ENCODE results near the gene PNPO. TPM values are rescaled to one million over a fixed set of nuclear protein-coding genes. Genes with fewer than 3 reads are reported as not detected.

PNPO gene
- total and polyA plus RNA-seq, 2 of the 8 experiments (the other 6 are each of a cell fraction or from before 2014, with no cell fraction given), result 7.0 to 8.1 TPM

DNA sequence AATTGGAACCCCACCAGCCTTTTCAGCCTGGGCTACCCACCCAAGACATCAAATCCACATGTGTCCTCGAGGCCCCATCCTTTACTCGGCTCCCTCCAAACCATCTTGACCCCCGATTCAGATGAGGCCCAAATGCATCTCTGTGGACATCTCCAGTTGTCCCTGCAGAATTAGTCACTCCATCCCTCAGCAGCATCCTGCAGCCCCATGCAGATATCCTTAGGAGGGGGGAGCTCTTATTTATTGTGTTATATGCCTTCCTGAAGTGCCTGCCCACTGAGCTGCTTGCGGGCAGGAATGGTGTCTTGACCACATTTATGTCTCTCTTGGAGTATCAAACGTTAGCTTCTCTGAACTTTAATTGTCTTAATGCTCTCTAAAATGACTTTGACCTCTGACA lies 45.1 kb downstream of the PNPO start (continued):
- no peak for TF ChIP-seq YY1 (IDR thresholded peaks at IDR 0.05; ENCODE audit: low read depth, low read length)
- no peak for TF ChIP-seq SUZ12 (IDR thresholded peaks at IDR 0.05; ENCODE audit: low read length)

All from H1 (cell line).